Cardiac muscle cell (in vitro differentiated cells and primary cell): ENCODE measurements around the gene KLK14. TPM values are rescaled to one million over a fixed set of nuclear protein-coding genes. Genes with fewer than 3 reads are reported as not detected.

ENCODE experiments used
- DNase-seq, 2 donors: peaks; one replicate each; pipeline versions ENCODE4 v3.0.0 to v3.0.0-alpha.2; 2010 to 2017; ENCODE audit warnings: low read depth in 1 of 2, low spot score in 1 of 2
- H3K27ac ChIP-seq: fragments of 200-600 bp; sonication (generic); 2 replicates; pipeline ENCODE4 v1.5.1; 2016
- H3K27me3 ChIP-seq: fragments of 200-600 bp; sonication (generic); 2 replicates; pipeline ENCODE4 v1.6.0; 2016; ENCODE audit warnings: control low read depth
- H3K36me3 ChIP-seq: fragments of 200-600 bp; sonication (generic); 2 replicates; pipeline ENCODE4 v1.5.1; 2016; ENCODE audit warnings: control low read depth
- H3K4me1 ChIP-seq: fragments of 200-600 bp; sonication (generic); 2 replicates; pipeline ENCODE4 v1.8.1; 2017; ENCODE audit warnings: low read depth, mild to moderate bottlenecking, mixed run types
- H3K4me3 ChIP-seq: fragments of 200-600 bp; sonication (generic); 2 replicates; pipeline ENCODE4 v1.5.1; 2016; ENCODE audit warnings: mild to moderate bottlenecking
- H3K9me3 ChIP-seq: fragments of 200-600 bp; sonication (generic); 2 replicates; pipeline ENCODE4 v1.5.1; 2017; ENCODE audit warnings: low read depth, mild to moderate bottlenecking, control low read depth
- CTCF ChIP-seq: IDR thresholded peaks from 2 replicates; pipeline ENCODE4 v1.5.1; 2012; ENCODE audit warnings: low read depth, mild to moderate bottlenecking, low read length
- polyA plus RNA-seq: library from polyadenylated mRNA; unstranded; fragments of >200 nt; fragmentation: Nextera tagmentation; extraction: Ambion mirVana; gene quantifications from 2 replicates; pipeline ENCODE4 v1.2.1, GENCODE V29; 2016
- total RNA-seq: library from RNA; depleted of rRNA; stranded (reverse); fragments of >200 nt; gene quantifications from 2 replicates; pipeline ENCODE4 v1.2.3, GENCODE V29; 2016

KLK14 gene
- total and polyA plus RNA-seq, 2 experiments from 2014 or later: 0.24 TPM; not detected in 1

GRCh38 chr19:51060336-51060735, 22.4 kb downstream of the KLK14 start:
- H3K36me3 ChIP-seq: no peaks in the 10 kb centered on the region
- no peak overlapping the region for H3K4me3 ChIP-seq
- no peaks in the 10 kb centered on the region for H3K9me3 ChIP-seq
- no peaks in the 10 kb centered on the region for H3K4me1 ChIP-seq
- no peak for TF ChIP-seq CTCF
- no peaks in the 10 kb centered on the region for H3K27me3 ChIP-seq
- H3K27ac ChIP-seq: no peak overlapping the region
- no peak for DNase-seq

GRCh38 chr19:51059715-51060114, 23.0 kb downstream of the KLK14 start:
- no peaks in the 10 kb centered on the region for H3K36me3 ChIP-seq

GRCh38 chr19:51055866-51056265, 26.8 kb downstream of the KLK14 start:
- Histone ChIP-seq H3K4me3 (no peak overlapping the region), H3K27me3 (no peaks in the 10 kb centered on the region), H3K27ac (no peak overlapping the region), H3K36me3 (no peaks in the 10 kb centered on the region), H3K9me3 (no peaks in the 10 kb centered on the region), H3K4me1 (no peaks in the 10 kb centered on the region)
- DNase-seq: no peak
- no peak for TF ChIP-seq CTCF

More at GRCh38 chr19:51059715-51060114, 23.0 kb downstream of the KLK14 start:
- Histone ChIP-seq H3K27ac (no peak overlapping the region), H3K4me1 (no peaks in the 10 kb centered on the region), H3K9me3 (no peaks in the 10 kb centered on the region), H3K27me3 (no peaks in the 10 kb centered on the region), H3K4me3 (no peak overlapping the region)
- TF ChIP-seq CTCF: no peak
- no peak for DNase-seq

GRCh38 chr19:51047031-51047335, 35.7 kb downstream of the KLK14 start:
- Histone ChIP-seq H3K27me3 (peaks cover 4% of the 10 kb centered on the region), H3K4me1 (no peaks in the 10 kb centered on the region), H3K4me3 (no peak overlapping the region), H3K27ac (no peak overlapping the region), H3K36me3 (no peaks in the 10 kb centered on the region), H3K9me3 (no peaks in the 10 kb centered on the region)
- TF ChIP-seq CTCF: no peak
- no peak for DNase-seq

GRCh38 chr19:51044327-51044726, 38.4 kb downstream of the KLK14 start:
- Histone ChIP-seq H3K4me3 (no peak overlapping the region), H3K4me1 (no peaks in the 10 kb centered on the region), H3K36me3 (no peaks in the 10 kb centered on the region), H3K9me3 (no peaks in the 10 kb centered on the region), H3K27ac (no peak overlapping the region), H3K27me3 (peaks cover 4% of the 10 kb centered on the region)
- DNase-seq: no peak
- no peak for TF ChIP-seq CTCF

GRCh38 chr19:51043497-51043896, 39.2 kb downstream of the KLK14 start:
- Histone ChIP-seq H3K27me3 (peaks cover 4% of the 10 kb centered on the region), H3K36me3 (no peaks in the 10 kb centered on the region), H3K9me3 (no peaks in the 10 kb centered on the region), H3K4me1 (no peaks in the 10 kb centered on the region), H3K27ac (no peak overlapping the region), H3K4me3 (no peak overlapping the region)
- no peak for DNase-seq
- TF ChIP-seq CTCF: no peak
